GM19468 (cell line): ENCODE results near the gene STXBP5.
"Not testable (repeated sequence)": the region's sequence is repeated elsewhere in the genome, so short reads cannot be mapped to it uniquely, and the experiment has no call there.

Experiments
- ATAC-seq: cut with Tn5 transposase; IDR thresholded peaks from one replicate; pipeline ENCODE4 v1.9.1; 2021; ENCODE audit warnings: mild to moderate bottlenecking, moderate library complexity, moderate number of reproducible peaks; ENCODE audit not compliant: unreplicated experiment; ENCODE audit errors: extremely low read depth

STXBP5 gene

DNA sequence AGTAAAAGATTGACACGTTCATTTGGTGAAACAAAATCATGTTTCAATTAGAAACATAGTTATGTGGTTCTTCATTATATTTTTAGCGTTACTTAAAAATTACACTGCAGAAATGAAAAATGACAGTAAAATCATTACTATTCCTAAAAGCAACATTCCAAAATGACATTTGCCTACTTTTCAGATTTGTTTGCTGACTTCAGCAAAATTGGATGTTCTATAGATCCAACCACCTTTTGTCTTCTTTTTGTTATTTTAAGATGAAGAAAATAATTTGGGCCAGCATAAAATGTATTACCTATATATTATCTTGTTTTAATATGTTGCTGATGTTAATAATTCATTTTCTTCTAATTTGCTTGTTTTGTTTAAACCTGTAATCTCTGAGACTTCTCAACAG, 30.5 kb downstream of the STXBP5 start:
- no peak for ATAC-seq

- ATAC-seq, result no peak
Observed at GRCh38 chr6:147238164-147238563, 33.9 kb downstream of the STXBP5 start.

DNA sequence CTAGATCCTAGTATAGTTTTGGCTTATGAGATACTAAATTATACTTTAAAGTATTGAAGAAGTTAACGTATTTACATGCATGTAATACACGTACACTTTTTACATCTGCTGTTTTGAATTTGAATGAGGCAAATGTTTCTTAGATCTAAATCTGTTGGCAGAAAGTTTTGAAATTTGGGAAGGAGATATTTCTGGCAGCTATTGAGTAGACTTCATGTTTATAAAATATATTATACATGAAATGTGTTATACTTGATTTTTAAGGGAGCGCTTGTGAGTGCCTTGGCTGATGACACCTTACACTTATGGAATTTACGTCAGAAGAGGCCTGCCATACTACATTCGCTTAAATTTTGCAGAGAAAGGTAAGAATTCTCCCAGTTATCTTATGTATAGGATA, 34.7 kb downstream of the STXBP5 start:
- ATAC-seq, result no peak

DNA sequence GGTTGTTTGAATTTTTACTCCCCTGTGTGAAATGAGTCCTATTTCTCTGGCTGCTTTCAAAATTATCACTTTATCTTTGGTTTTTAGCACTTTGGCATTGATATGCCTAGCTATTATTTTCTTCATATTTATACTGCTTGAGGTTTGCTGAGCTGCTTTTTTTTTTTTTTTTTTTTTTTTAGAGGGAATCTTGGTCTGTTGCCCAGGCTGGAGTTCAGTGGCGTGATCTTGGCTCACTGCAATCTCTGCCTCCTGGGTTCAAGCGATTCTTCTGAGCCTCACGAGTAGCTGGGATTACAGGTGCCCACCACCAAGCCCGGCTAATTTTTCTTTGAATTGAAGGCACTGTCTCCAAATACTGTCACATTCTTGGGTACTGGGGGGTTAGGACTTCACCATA, 40.6 kb downstream of the STXBP5 start:
- no peak for ATAC-seq

GRCh38 chr6:147245693-147246092, 41.5 kb downstream of the STXBP5 start:
- ATAC-seq, result no peak

DNA sequence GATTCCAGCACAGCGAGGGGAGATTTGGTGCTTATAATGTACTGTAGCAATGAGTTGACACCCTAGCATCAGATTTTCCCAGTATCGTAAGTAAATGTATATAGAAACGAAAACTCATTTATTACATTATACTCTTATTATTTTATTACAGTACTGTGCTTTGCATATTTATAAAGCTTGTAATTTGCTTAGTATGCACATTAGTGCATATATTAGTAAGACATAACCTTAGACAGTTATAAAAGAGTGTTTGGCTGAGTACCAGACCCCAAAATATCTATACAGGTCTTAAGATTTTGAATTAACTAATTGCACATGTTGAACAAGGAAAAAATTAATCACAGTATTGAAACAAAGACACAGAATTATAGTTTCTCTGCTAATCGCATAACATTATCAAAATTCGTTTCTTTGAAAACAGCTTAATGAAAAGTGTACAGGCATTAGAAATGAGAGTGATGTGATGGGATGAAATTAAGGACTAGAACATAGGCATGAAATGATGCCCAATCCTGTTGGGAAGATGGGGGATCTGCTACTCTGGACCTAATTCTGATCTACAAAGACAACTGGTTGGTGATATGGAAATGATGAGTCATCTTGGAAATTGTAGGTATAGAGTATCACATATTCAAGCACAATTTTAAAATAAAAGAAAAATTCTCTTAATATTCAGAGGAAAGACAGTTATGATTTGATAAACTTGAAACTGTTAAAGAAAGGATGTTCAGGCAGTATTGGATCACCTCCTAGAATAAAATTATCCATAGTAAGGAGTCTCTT, 42.8 kb downstream of the STXBP5 start:
- no peak for ATAC-seq

DNA sequence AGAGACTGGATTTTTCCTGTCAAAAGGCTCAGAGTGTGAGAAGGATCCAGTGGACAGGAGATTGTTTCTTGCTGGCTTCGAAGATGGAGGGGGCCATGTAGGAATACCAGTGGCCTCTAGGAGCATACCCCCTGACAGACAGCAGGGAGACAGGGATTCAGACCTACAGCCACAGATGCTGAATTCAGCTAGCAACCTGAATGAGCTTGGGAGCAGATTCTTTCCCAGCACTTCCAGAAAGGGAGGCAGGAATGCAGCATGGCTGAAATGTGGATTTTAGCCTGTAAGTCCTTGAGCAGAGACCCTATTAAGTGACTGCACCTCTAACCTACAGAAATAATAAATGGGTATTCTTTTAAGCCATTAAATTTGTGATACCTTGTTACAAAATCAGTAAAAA, 44.6 kb downstream of the STXBP5 start:
- ATAC-seq, result no peak

GRCh38 chr6:147251072-147251471, 46.9 kb downstream of the STXBP5 start:
- no peak for ATAC-seq

- not testable (repeated sequence) for ATAC-seq
Observed at GRCh38 chr6:147254929-147255473, 50.8 kb downstream of the STXBP5 start.

GRCh38 chr6:147255948-147256674, 51.9 kb downstream of the STXBP5 start:
- ATAC-seq, result no peak

DNA sequence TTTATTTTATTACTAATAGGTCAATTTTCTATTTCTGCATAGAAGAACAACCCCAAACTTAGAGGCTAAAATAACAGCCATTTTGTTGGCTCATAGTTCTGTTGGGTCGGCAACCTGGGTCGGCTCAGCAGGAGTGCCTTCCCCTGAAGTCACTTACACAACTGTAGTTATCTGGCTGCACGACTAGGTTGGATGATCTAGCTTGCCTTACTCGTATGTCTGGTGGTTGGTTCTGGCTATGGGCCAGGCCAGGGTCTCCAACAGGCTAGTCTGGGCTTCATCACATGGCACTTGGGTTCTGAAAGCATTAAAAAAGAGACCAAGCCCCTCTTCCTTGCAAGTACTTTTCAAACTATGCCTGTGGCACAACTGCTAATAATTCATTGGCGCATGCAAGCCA, 53.5 kb downstream of the STXBP5 start:
- no peak for ATAC-seq

GRCh38 chr6:147260091-147260490, 55.9 kb downstream of the STXBP5 start:
- no peak for ATAC-seq

DNA sequence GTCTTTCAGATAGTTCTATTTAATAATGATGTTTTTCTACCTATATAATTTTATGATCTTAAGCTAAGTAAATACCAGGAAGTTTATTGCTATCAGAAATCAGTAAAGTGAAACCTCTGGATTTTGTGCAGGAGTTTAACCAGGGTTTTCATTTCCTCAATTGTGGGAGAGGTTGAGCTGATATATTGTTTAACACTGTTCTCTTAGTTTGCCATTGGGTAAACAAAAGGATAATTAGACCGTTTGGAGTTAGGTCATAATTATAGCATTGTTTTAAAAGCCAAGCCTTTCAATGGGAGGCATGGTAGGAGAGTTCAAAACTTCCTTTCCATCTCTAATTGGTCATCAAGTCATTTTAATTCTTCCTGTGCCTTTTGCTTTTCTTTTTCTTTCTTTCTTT, 58.7 kb downstream of the STXBP5 start:
- ATAC-seq, result no peak

DNA sequence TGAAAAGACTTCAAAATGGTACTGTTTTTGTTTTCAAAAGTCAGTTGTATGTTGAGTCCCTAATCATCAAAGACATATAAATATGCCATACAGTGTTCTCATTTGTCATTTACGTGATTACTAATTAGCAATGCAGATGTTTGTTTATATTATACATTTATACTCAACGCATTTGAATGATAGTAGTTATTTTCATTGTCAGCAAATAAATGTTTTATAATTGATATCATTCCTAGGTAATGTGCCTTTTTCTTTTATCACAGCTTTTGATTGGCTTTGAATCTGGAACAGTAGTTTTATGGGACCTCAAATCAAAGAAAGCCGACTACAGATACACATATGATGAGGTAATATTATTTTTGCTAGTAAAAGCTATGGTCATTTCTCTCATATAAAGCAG, 62.6 kb downstream of the STXBP5 start:
- ATAC-seq, result no peak

DNA sequence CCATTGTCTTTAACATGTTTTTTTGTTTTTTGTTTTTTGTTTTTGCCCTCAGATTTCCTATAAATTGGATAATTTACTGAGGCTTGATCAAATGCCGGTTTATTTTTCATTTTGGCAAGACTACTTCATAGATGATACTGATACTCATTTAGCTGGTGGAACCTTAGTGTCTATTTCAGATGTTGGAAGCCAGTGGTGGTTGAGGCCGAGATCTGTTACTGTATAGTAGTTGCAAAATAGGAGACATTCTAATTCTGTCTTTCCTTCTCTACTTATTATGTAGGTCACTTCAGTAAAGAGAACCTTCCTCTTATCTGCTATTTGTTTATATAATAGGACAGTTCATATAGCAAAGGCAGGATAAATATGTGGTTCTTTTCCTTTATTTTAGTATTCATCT, 63.4 kb downstream of the STXBP5 start:
- ATAC-seq, result no peak

DNA sequence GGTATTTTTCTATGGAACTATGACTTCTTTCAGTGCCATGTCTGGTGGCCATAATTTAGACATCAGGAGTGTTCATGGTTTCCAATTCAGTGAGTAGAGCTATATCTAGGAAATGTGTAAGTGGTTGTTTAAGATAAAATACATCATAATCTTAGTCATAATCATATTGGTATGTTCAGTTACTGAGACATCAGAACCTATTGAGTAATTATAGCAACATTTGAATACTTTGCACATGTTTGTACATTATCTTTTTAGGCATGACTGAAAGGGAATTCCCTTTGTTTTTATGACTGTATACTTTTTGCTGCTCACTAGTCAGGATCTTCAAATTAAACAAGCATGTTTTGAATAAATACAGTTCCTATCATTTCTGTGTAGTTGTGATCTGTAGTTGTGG, 64.0 kb downstream of the STXBP5 start:
- ATAC-seq, result no peak

GRCh38 chr6:147274012-147274411, 69.8 kb downstream of the STXBP5 start:
- no peak for ATAC-seq

DNA sequence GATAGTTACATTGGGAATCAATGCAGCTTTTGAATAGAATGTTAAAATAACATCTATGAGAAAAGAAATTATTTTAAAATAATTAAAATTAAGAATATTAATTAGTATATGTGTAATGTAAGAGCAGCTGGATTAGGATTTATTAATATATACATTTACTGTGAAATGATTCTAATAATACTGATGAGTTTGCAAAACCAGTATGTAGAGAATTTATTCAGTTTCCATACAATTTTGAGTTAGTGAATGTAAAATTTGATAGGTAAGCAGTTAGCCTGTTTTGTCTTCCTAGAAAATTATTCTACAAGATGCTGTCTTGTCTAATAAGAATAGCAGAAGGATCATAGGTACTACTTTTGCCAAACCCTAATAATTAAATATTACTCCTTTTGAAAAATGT, 70.6 kb downstream of the STXBP5 start:
- ATAC-seq, result no peak

DNA sequence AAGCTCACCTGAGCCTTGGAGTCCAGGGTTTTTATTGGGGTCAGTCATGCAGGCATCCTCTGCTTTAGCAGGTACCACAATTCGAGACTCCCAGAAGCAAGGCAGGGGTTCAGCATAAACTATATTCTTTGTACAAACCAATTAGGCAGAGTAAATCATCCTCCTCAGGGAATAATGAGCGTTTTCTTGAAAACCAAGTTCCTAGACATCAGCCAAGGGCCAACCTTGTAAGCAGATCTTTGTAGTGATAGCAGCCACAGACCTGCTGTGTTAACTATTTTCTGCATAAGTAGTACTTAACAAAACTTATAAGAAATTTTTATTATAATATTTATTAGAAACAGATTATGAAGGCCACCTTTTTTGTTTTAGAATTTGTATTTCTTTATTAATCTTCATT, 74.7 kb downstream of the STXBP5 start:
- ATAC-seq, result no peak

GRCh38 chr6:147279427-147279826, 75.2 kb downstream of the STXBP5 start:
- no peak for ATAC-seq

GRCh38 chr6:147281895-147282565, 77.8 kb downstream of the STXBP5 start:
- ATAC-seq, result no peak
